ENCODE results near the gene CEP76.
A peak's percentile ranks its signal among the peaks of the same experiment; 100 is the strongest.

The CEP76 gene
- total RNA-seq, result 17.9 to 23.2 (median 20.3) reads per million in 3 experiments

GRCh38 chr18:12702221-12703095 lies at the start of gene CEP76, which contains the start of gene PSMG2:
CEP76 (minus strand) TSS chr18:12702723; CDS start chr18:12702548, 175 bp downstream.
PSMG2 (plus strand) TSS chr18:12703042; CDS start chr18:12703108, 66 bp downstream.
- DNase-seq, result peak; percentile 83

GRCh38 chr18:12751891-12752290 lies 49.4 kb upstream of the CEP76 start:
- DNase-seq, result no peak

GRCh38 chr18:12751503-12751884 lies 49.0 kb upstream of the CEP76 start:
- DNase-seq, result no peak

GRCh38 chr18:12750715-12751502 lies 48.4 kb upstream of the CEP76 start:
- no peak for DNase-seq

GRCh38 chr18:12750076-12750714 lies 47.7 kb upstream of the CEP76 start:
- DNase-seq, result no peak

GRCh38 chr18:12749121-12749520 lies 46.6 kb upstream of the CEP76 start:
- no peak for DNase-seq

- DNase-seq, result no peak
Observed at GRCh38 chr18:12748671-12749070, 46.1 kb upstream of the CEP76 start.

- no peak for DNase-seq
Observed at GRCh38 chr18:12747530-12748315, 45.2 kb upstream of the CEP76 start.

GRCh38 chr18:12745095-12745795 lies 42.7 kb upstream of the CEP76 start:
- no peak for DNase-seq

- DNase-seq, result peak; percentile 26
Observed at GRCh38 chr18:12744103-12744502, 41.6 kb upstream of the CEP76 start.

- no peak for DNase-seq
Observed at GRCh38 chr18:12742453-12742852, 39.9 kb upstream of the CEP76 start.

- no peak for DNase-seq
Observed at GRCh38 chr18:12741351-12741750, 38.8 kb upstream of the CEP76 start.

GRCh38 chr18:12737243-12737902 lies 34.9 kb upstream of the CEP76 start:
- DNase-seq, result no peak

GRCh38 chr18:12726774-12727550 lies 24.4 kb upstream of the CEP76 start:
- DNase-seq, result peak; percentile 54

GRCh38 chr18:12726331-12726730 lies 23.8 kb upstream of the CEP76 start:
- no peak for DNase-seq

- no peak for DNase-seq
Observed at GRCh38 chr18:12722731-12723130, 20.2 kb upstream of the CEP76 start.

GRCh38 chr18:12721495-12722275 lies 19.2 kb upstream of the CEP76 start:
- no peak for DNase-seq

- no peak for DNase-seq
Observed at GRCh38 chr18:12711446-12711845, 8.9 kb upstream of the CEP76 start.

GRCh38 chr18:12703664-12704063 lies 1.1 kb upstream of the CEP76 start:
- DNase-seq, result no peak
